Stimulated activated CD4-positive, alpha-beta T cell treated with anti-CD3 and anti-CD28 coated beads, TNF-alpha, amount 100 ng/mL, for 1 hour (primary cell): ENCODE results near the gene CXorf58.

ENCODE experiments used
- DNase-seq, 3 donors: peaks; one replicate each; pipeline ENCODE4 v3.0.0-alpha.2; 2020; ENCODE audit warnings: low read depth in 3 of 3, low spot score in 1 of 3

Gene CXorf58

DNA sequence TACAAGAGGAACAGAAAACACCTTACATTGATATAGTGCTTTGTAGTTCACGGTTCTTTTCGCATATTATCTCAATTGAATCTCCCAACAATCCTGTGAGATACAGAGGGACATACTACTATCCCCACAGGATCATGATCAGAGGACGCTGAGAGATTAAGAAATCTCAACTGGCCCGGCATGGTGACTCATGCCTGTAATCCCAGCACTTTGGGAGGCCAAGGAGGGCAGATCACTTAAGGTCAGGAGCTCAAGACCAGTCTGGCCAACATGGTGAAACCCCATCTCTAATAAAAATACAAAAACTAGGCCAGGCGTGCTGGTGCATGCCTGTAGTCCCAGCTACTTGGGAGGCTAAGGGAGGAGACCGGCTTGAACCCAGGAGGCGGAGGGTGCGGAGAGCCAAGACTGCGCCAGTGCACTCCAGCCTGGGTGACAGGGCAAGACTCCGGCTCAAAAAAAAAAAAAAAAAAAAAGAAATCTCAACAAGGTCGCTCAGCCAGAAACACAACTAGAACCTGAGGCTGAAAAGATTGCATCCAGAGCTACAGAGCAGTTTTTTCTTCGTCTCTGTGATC is 7.5 kb upstream of the CXorf58 start:
- no peak for DNase-seq

- DNase-seq, result no peak
Measured at GRCh38 chrX:23901060-23901459, 6.7 kb upstream of the CXorf58 start.

- DNase-seq, result no peak
Measured at GRCh38 chrX:23901805-23902204, 6.0 kb upstream of the CXorf58 start.

DNA sequence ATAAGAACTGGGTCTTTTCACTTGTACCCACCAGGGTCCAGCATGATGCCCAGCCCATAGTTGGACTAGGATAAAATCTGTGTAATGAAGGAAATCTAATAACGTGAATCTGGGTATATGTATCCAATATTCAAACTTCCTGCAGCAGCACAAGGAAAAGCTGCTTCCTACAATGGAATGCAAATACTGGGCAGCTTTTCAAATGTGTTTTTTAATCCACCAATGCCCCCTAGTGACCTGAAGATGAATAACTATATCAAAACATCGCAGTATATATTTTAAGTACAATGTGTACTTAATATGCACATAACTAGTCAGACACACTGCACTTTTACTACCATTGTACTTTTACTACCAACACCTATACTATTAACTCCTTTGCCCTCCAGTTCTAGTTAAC is 5.4 kb upstream of the CXorf58 start:
- DNase-seq, result no peak

DNA sequence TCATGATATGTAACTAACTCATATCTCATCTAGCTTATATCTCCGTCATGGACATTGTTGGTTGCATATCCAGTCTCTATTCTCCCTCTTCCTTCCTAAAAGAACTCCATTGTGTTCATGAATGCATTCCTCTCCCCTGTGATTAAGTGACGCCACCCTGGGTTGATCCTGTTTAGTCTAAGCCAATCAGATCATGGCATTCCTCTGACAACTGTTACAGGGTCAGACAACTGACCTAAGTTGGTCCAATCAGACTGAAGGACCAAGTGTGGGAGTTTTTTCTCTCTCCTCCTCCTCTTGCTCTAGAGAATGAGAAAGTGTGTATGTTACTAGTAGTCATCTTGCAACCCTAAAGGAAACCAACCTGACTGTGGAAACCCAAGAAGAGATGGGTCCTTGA is 3.7 kb upstream of the CXorf58 start:
- DNase-seq, result no peak

- DNase-seq, result no peak
Measured at GRCh38 chrX:23907111-23907497, 702 bp upstream of the CXorf58 start.

DNA sequence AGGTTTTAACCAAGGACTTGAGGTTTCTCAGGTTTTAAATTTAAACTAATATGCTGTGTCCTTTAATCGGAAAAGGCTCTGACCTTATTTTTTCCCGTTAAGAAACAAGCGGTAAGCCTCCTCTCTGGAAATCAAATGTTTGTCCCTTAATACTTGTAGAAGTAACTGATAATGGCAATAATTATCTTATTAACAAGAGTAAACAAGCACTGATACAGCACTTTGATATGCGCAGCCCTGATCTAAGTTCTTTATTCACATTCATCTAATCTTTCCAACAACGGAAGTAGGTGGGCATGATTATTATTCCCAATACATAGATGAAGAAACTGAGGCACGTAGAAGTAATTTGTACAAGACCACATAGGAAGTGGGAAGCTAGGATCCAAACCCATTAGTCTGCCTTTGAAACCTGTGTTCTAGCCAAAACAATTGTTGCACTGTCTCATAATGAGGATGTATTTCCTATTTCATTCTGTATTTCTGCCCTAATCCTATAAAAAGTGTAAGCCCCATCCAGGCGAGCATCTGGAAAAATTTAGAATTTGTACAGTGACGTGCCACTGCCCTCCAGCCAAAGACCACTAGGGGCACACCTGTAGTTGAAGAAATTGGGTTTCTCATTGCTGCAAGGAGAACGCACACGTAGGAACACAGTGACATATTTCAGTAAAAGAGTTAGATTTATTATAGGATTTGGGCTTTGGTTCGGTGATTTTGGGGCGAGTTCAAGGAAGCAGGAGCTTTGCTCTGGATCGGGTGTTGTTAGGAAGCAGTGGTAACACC is 606 bp downstream of the CXorf58 start:
- DNase-seq, result no peak

- no peak for DNase-seq
Measured at GRCh38 chrX:23911126-23911835, 3.5 kb downstream of the CXorf58 start.

DNA sequence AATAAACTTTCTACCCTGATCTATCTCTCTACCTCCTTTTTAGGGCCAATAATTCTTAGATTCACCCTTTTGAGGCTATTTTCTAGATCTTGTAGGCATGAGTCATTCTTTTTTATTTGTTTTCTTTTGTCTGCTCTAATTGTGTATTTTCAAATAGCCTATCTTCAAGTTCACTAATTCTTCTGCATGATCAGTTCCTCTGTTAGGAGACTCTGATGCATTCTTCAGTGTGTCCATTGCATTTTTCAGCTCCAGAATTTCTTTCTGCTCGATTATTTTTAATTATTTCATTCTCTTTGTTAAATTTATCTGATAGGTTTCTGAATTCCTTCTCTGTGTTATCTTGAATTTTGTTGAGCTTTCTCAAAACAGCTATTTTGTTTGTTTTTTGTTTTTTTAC is 11.3 kb downstream of the CXorf58 start:
- no peak for DNase-seq

GRCh38 chrX:23919706-23920320 is 12.0 kb downstream of the CXorf58 start:
- no peak for DNase-seq

GRCh38 chrX:23926015-23926414 is 18.2 kb downstream of the CXorf58 start:
- no peak for DNase-seq

- no peak for DNase-seq
Measured at GRCh38 chrX:23930894-23931604, 23.2 kb downstream of the CXorf58 start.

- DNase-seq, result no peak
Measured at GRCh38 chrX:23932046-23932445, 24.2 kb downstream of the CXorf58 start.

GRCh38 chrX:23935106-23935505 is 27.3 kb downstream of the CXorf58 start:
- no peak for DNase-seq

- DNase-seq, result no peak
Measured at GRCh38 chrX:23936180-23936579, 28.4 kb downstream of the CXorf58 start.

- DNase-seq, result no peak
Measured at GRCh38 chrX:23937100-23937499, 29.3 kb downstream of the CXorf58 start.

GRCh38 chrX:23938690-23939089 is 30.9 kb downstream of the CXorf58 start:
- no peak for DNase-seq

- DNase-seq, result no peak
Measured at GRCh38 chrX:23939203-23939602, 31.4 kb downstream of the CXorf58 start.

- DNase-seq, result no peak
Measured at GRCh38 chrX:23944234-23944633, 36.4 kb downstream of the CXorf58 start.

DNA sequence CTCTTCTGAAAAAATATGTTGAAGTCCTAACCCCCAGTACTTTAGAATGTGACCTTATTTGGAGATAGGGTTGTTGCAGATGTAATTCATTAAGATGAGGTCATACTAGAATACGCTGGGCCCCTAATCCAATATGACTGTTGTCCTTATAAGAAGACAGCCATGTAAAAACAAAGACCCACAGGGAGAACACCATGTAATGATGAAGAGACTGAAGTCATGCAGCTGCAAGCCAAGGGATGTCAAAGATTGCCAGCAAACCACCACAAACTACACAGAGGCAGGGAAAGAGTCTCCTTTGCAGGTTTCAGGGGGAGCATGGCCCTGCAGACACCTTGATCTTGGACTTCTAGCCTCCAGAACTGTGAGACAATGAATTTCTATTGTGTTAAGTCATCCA is 37.4 kb downstream of the CXorf58 start:
- no peak for DNase-seq

GRCh38 chrX:23952391-23952790 is 44.6 kb downstream of the CXorf58 start:
- no peak for DNase-seq
